HG03457 (cell line): ENCODE data around the gene PSMC3.
A peak's percentile ranks its signal among the peaks of the same experiment; 100 is the strongest.
"Not testable (repeated sequence)": the region's sequence is repeated elsewhere in the genome, so short reads cannot be mapped to it uniquely, and the experiment has no call there.

ENCODE experiments used
- ATAC-seq: cut with Tn5 transposase; IDR thresholded peaks from one replicate; pipeline ENCODE4 v1.9.1; 2021; ENCODE audit warnings: moderate number of reproducible peaks; ENCODE audit not compliant: unreplicated experiment

The PSMC3 gene

GRCh38 chr11:47426062-47426956 lies at the start of gene PSMC3:
PSMC3 (minus strand) TSS chr11:47426439; CDS start chr11:47426279, 160 bp downstream.
- ATAC-seq = peak; percentile 69

- no peak for ATAC-seq
Observed at GRCh38 chr11:47470671-47471070, 44.4 kb upstream of the PSMC3 start.

- ATAC-seq = no peak
Observed at GRCh38 chr11:47469361-47470179, 43.3 kb upstream of the PSMC3 start.

DNA sequence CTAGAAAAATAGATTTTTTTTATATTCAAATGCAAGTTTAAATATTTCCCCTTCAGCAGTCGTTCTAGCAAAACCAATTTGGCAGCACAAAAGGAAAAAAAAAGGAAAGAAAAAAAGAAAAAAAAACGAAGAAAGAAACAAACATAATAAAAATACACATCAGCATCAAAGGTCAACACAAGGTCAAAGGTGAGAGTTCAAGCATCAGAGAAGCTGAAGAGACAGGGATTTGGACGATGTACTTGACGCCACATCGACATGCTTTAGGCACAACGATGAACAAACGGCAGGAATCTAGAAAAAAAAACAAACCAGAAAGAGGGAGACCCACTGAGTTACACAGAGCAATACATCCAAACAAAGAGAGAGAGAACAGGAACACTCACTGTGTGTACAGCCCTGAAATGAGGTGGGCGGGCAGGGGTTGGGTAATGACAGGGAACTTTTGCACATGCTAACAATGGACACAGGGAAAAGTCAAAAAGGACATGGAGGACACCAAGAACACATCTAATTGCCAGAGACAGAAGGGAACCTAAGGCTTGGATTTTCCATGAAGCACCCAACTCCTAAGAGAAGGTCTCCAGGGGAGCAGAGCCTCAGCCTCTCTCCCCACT lies 42.5 kb upstream of the PSMC3 start:
- ATAC-seq = no peak

DNA sequence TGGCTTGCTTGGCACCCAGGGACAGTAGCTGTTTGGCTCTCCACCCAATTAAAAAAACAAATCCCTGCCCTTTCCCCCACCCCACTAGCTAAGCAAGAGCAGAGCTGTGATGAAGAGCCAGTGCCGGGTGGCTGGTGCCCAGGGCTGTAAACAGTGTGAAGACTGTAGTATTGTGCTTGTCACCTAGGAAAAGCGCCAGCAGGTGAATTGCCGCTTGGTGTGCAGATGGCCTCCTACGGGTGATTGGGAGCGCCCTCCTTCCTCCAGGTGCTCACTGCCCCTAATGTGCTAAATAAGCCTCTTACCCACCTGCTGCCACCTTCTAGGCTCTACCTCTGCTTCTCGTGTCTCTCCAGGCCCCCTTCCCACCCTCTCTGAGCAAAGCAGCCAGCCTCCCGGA lies 41.1 kb upstream of the PSMC3 start:
- no peak for ATAC-seq

DNA sequence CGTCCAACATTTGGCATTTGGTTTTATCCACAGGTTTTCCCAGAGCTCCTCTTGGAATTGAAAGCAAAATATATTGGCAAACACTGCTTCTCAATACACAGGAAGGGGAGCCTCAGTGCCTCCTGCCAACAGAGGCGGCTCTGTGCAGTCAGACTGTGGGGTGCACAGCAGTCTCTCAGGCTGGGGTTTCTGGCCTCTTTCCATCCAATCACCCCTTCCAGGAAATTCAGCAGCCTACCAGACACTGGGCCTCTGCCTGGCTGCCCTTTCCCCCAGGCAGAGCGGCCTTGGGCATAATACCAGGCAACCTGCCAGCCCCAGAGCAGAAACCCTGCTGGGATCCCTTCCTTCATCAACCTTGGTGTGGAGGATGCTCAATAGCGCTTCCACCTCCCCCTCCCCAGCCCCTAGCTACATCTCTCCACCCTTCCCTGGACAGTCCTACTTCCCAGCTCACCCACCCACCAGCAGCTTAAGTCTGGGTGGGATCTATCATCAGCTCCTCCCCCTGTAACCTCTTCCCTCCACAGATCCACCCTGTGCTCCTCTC lies 40.5 kb upstream of the PSMC3 start:
- ATAC-seq = no peak

- ATAC-seq = no peak
Observed at GRCh38 chr11:47466201-47466600, 40.0 kb upstream of the PSMC3 start.

DNA sequence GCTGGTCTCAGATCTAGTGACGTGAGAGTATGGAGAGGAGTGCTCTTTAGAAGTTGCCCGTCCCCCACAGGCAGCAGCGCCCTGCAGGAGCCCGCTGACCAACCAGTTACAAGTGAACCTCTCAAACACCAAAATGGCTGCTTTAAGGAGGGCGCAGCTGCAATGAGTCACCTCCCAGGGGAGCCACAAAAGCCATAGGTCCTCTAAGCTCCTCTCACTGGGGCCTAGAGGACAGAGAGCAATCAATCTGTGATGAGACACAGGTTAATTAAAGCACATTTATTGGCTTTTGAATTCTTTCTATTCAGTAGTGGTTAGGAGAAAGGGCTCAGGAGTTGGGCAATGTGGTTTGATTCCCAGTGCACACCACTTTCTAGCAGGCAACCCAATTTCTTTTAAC lies 38.2 kb upstream of the PSMC3 start:
- ATAC-seq = no peak

- no peak for ATAC-seq
Observed at GRCh38 chr11:47461876-47462275, 35.6 kb upstream of the PSMC3 start.

DNA sequence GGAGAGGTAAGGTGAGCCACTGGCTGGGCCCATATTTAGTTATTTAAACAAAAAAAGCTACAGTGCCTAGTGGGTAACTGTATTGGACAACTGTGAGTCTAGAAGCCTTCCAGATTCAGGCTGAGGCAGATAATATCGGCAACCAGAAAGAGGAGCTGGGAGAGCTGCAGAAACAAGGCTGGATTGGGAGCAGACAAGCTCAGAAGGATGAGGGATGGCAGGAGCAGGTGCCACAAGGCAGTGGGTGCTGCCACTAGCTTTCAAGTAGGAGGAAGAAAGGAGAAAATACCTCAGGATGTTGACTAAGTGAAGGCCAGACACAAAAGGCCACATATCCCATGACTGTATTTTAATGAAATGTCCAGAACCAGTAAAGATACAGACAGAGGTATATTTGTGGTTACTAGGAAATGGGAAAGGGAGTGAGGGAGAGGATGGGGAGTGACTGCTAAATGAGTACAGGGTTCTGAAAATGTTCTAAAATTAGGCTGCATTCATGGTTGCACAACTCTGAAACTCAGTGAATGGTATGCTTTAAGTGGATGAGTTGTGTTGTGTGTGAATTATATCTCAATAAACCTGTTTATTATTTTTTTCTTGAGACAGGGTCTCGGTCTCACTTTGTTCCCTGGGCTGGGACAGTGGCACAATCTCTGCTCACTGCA lies 34.5 kb upstream of the PSMC3 start:
- no peak for ATAC-seq

GRCh38 chr11:47454258-47454671 lies 28.0 kb upstream of the PSMC3 start:
- ATAC-seq = not testable (repeated sequence)

DNA sequence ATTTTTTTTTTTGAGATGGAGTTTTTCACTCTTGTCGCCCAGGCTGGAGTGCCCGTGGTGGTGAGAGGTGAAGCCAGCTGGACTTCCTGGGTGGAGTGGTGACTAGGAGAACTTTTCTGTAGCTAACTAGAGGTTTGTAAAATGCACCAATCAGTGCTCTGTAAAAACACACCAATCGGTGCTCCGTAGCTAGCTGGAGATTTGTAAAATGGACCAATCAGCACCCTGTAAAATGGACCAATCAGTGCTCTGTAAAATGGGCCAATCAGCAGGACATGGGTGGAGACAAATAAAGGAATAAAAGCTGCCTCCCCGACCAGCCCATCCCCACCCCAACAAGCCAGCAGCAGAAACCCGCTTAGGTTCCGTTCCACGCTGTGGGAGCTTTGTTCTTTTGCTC lies 27.1 kb upstream of the PSMC3 start:
- ATAC-seq = no peak

- ATAC-seq = no peak
Observed at GRCh38 chr11:47451990-47452389, 25.8 kb upstream of the PSMC3 start.

DNA sequence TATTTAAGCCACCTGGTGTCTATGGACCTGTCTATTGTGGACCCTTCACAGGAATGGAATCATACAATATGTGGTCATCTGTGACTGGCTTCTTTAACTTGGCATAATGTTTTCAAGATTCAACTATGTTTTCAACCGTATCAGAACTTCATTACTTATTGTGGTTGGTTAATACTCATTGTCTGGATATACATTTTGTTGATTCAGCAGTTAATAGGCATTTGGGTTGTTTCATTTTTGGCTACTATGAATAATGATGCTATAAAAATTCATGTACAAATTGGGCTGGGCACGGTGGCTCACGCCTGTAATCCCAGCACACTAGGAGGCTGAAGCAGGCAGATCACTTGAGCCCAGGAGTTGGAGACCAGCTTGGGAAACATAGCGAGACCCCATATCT lies 25.2 kb upstream of the PSMC3 start:
- no peak for ATAC-seq

GRCh38 chr11:47449541-47449940 lies 23.3 kb upstream of the PSMC3 start:
- no peak for ATAC-seq

GRCh38 chr11:47448566-47449427 lies 22.6 kb upstream of the PSMC3 start, which contains the start of gene RAPSN:
RAPSN (minus strand) TSS chr11:47449136; CDS start chr11:47448964, 172 bp downstream.
- no peak for ATAC-seq

DNA sequence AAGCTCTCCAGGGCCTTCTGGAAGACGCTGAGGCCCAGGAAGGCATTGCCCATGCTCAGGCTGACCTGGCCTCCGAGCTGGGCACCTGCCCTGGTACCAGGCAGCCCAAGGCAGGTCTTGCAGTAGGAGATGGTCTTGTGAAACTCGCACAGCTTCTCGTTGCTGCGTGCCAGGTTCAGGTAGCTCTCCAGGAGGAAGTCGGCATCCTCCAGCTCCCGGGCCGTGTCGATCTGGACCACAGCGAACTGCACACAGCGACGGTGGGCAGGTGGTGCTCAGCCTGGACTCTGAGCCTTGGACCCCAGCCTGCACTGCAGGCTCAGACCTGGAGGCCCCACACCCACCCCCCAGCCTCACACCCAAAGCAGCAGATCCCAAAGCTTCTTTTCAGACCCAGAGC lies 21.7 kb upstream of the PSMC3 start:
- ATAC-seq = no peak

- no peak for ATAC-seq
Observed at GRCh38 chr11:47446833-47447232, 20.6 kb upstream of the PSMC3 start.

GRCh38 chr11:47445840-47446239 lies 19.6 kb upstream of the PSMC3 start:
- no peak for ATAC-seq

- ATAC-seq = no peak
Observed at GRCh38 chr11:47443817-47444216, 17.6 kb upstream of the PSMC3 start.
